Effector memory CD4-positive, alpha-beta T cell (primary cell): Measurements from ENCODE around the gene MROH2B.
"Not testable (repeated sequence)": the region's sequence is repeated elsewhere in the genome, so short reads cannot be mapped to it uniquely, and the experiment has no call there.

ENCODE experiments used
- DNase-seq, 3 donors: peaks; one replicate each; pipeline ENCODE4 v3.0.0-alpha.2; 2020
- H3K27ac ChIP-seq: 2 replicates; pipeline ENCODE4 v1.7.0; 2013; ENCODE audit warnings: mild to moderate bottlenecking, low read length, moderate library complexity; ENCODE audit not compliant: insufficient read depth, poor library complexity, severe bottlenecking
- H3K27me3 ChIP-seq: replicated peaks from 2 replicates; pipeline ENCODE4 v1.7.0; 2013; ENCODE audit warnings: mild to moderate bottlenecking, low read length; ENCODE audit not compliant: insufficient read depth, control insufficient read depth, poor library complexity, severe bottlenecking
- H3K36me3 ChIP-seq: 2 replicates; pipeline ENCODE4 v1.7.0; 2013; ENCODE audit warnings: mild to moderate bottlenecking, low read length, moderate library complexity; ENCODE audit not compliant: control insufficient read depth, insufficient read depth
- H3K4me1 ChIP-seq: 2 replicates; pipeline ENCODE4 v1.7.0; 2013; ENCODE audit warnings: low read length, mild to moderate bottlenecking; ENCODE audit not compliant: control insufficient read depth, insufficient read depth, poor library complexity, severe bottlenecking
- H3K4me3 ChIP-seq: 2 replicates; pipeline ENCODE4 v1.7.0; 2013; ENCODE audit warnings: low read length, low read depth, mild to moderate bottlenecking; ENCODE audit not compliant: insufficient read depth, poor library complexity, severe bottlenecking
- H3K9me3 ChIP-seq: 2 replicates; pipeline ENCODE4 v1.7.0; 2013; ENCODE audit warnings: mild to moderate bottlenecking, low read length, moderate library complexity; ENCODE audit not compliant: control insufficient read depth

MROH2B gene

DNA sequence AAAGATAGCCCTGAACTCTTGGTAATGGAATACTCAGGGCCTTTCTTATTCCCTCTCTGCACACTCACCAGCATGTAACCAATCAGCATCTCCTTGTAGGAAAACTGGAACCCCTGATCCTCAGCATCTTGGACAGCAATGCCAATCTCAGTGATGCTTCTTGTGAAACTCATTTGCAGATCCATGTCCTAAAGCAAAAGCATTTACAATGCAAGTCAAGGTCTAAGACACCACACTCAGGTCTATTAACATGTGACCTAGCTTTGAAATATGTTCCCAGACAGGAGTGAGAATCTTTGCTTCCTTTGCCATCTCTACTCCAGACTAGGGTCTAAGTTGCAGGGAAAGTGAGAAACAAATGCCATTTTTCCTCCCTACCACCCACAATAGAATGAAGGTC lies 38.2 kb downstream of the MROH2B start:
- Histone ChIP-seq H3K27ac (no peak overlapping the region), H3K9me3 (no peaks in the 10 kb centered on the region), H3K4me1 (no peaks in the 10 kb centered on the region), H3K4me3 (no peak overlapping the region), H3K36me3 (no peaks in the 10 kb centered on the region), H3K27me3 (no peaks in the 10 kb centered on the region)
- DNase-seq = no peak

DNA sequence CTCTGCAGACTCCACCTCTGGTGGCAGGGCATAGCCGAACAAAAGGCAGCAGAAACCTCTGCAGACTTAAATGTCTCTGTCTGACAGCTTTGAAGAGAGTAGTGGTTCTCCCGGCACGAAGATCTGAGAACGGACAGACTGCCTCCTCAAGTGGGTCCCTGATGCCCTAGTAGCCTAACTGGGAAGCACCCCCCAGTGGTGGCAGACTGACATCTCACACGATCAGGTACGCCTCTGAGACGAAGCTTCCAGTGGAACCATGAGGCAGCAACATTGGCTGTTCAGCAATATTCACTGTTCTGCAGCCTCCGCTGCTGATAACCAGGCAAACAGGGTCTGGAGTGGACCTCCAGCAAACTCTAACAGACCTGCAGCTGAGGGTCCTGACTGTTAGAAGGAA lies 48.5 kb downstream of the MROH2B start:
- DNase-seq, H3K27ac ChIP-seq, H3K4me1 ChIP-seq, H3K27me3 ChIP-seq, H3K9me3 ChIP-seq, H3K36me3 ChIP-seq, H3K4me3 ChIP-seq: not testable (repeated sequence)

DNA sequence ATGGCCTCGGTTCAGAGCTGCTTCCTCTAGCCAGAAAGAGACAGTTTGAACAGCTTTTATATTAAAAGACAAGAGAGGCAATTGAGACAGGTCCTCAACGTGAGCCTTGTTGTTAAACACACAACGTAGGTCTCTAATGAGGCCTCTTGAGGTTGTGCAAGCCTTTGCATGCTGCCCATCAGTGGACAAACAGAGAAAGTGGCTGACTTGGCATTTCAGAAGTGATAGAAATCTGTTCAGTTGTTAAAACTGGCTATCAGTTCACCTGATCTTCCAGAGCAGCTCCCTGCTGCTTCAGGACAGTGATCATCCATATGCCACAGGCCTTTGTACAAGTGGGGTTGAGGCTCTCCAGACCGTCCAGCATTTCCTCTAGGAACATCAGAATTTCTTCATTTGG lies 58.8 kb downstream of the MROH2B start:
- Histone ChIP-seq H3K27ac (no peak overlapping the region), H3K27me3 (no peaks in the 10 kb centered on the region), H3K9me3 (no peaks in the 10 kb centered on the region), H3K4me1 (no peaks in the 10 kb centered on the region), H3K4me3 (no peak overlapping the region), H3K36me3 (no peaks in the 10 kb centered on the region)
- no peak for DNase-seq

DNA sequence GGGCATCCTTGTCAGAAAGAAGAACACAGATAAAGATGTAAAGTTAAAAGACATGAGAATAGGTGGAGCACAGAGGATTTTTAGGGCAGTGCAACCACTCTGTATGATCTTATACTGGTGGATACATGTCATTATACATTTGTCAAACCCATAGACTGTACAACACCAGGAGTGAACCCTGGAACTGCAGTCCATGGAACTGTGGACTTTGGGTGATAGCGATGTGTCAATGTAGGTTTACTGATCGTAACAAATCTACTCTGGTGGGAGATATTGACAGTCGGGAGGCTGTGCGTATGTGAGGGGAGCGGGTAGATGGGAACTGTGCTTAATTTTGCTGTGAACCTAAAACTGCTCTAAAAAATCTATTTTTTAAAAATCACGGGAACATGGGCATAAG lies 60.6 kb downstream of the MROH2B start:
- Histone ChIP-seq H3K27ac (no peak overlapping the region), H3K4me3 (no peak overlapping the region), H3K4me1 (no peaks in the 10 kb centered on the region), H3K36me3 (no peaks in the 10 kb centered on the region), H3K27me3 (no peaks in the 10 kb centered on the region), H3K9me3 (no peaks in the 10 kb centered on the region)
- no peak for DNase-seq

DNA sequence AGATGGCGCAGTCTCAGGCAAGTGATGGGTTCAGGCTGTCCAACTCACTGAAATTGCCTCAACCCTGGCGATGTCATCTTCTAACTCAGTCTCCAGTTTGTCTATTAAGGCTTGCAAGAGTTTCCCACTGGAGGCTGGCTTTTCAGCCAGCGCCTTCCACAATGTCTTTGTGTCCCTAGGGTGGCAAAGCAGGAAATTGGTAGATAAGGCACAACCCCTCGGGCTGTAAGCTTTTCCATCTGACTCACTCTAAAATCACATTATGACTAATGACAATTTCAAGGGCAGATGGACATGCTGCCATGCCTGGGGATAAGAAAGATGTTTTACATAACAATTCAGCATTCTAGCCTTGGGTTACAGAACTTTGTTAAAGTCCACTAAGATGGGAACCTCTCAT lies 61.9 kb downstream of the MROH2B start:
- DNase-seq = no peak

DNA sequence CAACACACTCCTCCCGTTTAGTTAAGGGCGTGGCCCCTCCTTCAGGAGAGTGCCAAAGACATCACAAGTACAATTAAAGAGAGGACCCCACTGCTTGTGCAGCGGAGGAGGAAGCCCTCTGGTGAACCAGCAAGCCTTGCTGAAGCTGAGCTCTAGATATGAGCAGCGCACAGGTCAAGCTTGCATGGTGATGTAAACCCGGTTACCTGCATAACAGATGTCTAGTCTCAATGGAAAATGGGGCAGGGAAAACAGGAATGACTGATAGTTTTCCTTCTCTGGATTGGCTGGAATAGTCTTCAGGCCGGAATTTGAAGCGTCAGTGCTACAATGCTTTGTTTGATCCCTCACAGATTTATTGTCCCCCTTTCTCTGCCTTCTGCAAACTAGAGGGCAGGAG lies 66.2 kb downstream of the MROH2B start:
- Histone ChIP-seq H3K9me3 (no peaks in the 10 kb centered on the region), H3K27ac (no peak overlapping the region), H3K4me3 (no peak overlapping the region), H3K4me1 (no peaks in the 10 kb centered on the region), H3K36me3 (no peaks in the 10 kb centered on the region), H3K27me3 (no peaks in the 10 kb centered on the region)
- DNase-seq = no peak

More for the DNA sequence above, 61.9 kb downstream of the MROH2B start:
- Histone ChIP-seq H3K4me1 (no peaks in the 10 kb centered on the region), H3K9me3 (no peaks in the 10 kb centered on the region), H3K27me3 (no peaks in the 10 kb centered on the region), H3K4me3 (no peak overlapping the region), H3K36me3 (no peaks in the 10 kb centered on the region), H3K27ac (no peak overlapping the region)

DNA sequence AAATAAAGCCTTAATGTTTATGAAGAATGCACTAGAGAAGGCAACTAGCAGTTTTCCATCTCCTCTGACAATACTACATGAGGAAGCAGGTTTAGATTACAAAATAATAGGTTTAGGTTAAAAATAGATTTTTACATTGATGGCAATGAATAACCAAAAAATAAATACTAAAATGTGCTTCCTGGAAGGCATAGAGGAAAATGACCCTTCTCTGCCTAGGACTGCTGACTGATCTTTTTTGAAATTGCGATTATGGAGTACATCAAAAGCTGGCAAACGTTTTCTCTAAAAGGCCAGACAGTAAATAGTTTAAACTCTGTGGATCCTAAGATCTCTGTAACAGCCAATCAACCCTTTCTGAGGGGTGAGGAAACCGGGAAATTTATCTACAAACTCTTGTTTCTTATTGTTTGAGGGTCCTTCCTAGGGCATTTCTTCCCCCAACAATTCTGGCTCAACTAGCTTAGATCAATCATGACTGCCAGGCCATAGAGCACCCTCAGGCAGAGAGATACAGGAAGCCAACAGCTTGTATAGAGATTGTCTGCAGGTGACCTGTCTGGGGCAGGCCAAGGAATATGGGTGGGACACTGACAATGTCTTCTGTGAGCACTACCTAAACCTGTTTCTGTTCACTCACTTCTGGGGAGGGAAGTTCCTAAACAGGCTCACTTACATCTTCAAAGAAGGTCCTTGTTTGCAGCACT lies 67.3 kb downstream of the MROH2B start:
- no peaks in the 10 kb centered on the region for H3K4me1 ChIP-seq
- no peak for DNase-seq
- H3K27ac ChIP-seq = no peak overlapping the region
- no peaks in the 10 kb centered on the region for H3K36me3 ChIP-seq
- no peaks in the 10 kb centered on the region for H3K9me3 ChIP-seq
- no peaks in the 10 kb centered on the region for H3K27me3 ChIP-seq
- H3K4me3 ChIP-seq = no peak overlapping the region

DNA sequence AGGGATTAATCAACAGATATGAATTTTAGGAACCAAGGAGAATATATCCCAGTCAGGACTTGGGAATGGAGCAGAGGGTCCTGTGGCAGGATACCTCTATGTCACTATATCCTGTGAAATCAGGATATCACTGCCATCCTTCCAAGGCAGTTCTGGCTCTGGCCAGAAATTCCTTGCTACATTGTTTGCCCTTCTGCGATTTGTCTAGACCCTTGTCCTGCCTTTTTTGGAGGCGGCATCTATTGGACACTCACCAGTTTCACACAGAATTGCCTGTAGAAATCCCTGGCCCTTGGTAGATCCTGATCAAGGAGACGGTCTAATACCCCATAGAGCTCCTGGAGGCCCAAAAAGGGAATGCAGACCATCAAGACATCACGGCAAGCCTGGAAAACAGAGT lies 71.2 kb downstream of the MROH2B start:
- H3K4me1 ChIP-seq = no peaks in the 10 kb centered on the region
- no peaks in the 10 kb centered on the region for H3K27me3 ChIP-seq
- no peaks in the 10 kb centered on the region for H3K36me3 ChIP-seq
- no peak for DNase-seq
- no peaks in the 10 kb centered on the region for H3K9me3 ChIP-seq
- H3K27ac ChIP-seq = no peak overlapping the region
- H3K4me3 ChIP-seq = no peak overlapping the region

DNA sequence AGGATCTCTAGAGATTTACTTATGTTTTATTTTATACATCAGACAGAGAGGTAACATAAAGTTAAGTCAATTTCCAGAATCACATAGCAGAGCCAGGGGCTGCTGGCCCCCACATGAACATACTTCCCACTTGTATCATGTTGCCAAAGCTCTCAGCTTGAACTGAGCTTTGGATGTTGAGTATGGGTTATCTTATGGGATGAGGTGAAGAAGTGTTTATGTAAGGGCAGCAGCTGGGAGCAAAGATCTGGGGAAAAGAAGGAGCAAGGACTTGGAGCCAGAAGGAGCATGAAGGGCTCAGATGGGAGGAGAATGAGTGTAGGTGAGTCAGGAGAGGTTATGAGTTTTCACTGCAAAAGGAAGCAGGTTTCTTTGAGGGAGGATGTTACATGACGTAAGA lies 72.0 kb downstream of the MROH2B start:
- Histone ChIP-seq H3K4me3 (no peak overlapping the region), H3K4me1 (no peaks in the 10 kb centered on the region), H3K27me3 (no peaks in the 10 kb centered on the region), H3K27ac (no peak overlapping the region), H3K9me3 (no peaks in the 10 kb centered on the region), H3K36me3 (no peaks in the 10 kb centered on the region)
- no peak for DNase-seq

DNA sequence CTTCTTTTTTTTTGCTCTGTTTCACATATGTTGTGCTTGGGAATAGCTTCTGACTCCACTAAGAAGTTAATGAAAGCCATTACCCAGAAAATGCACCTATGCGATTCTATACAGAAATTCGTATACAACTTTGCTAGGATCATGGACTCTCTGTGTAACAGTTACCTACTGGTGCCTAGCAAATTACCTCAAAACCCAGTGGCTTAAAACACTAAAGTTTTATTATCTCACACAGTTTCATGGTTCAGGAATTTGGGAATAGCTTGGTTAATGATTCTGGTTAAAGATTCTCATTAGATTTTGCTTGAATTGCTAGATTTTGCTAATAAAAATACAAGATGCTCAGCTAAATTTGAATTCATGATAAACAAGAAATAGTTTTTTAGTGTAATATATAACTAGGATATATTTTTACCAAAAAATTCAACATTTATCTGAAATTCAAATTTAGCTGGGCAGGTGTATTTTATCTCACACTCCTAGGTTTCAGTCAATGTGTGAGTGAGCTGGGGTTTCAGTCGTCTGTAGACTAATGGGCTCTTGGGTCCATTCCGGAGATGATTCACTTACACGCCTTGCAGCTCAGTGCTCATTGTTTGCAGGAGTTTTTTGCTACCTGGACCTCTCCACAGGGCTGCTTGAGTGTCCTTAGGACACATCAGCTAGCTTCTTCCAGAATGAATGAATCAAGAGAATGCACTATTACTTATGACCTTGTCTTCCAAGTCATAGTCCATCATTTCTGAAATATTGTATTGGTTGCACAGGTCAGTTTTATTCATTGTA lies 75.1 kb downstream of the MROH2B start:
- Histone ChIP-seq H3K36me3 (no peaks in the 10 kb centered on the region), H3K9me3 (no peaks in the 10 kb centered on the region), H3K4me1 (no peaks in the 10 kb centered on the region), H3K27ac (no peak overlapping the region), H3K27me3 (no peaks in the 10 kb centered on the region), H3K4me3 (no peak overlapping the region)
- DNase-seq = no peak
